Panc1 (cell line): ENCODE results near the gene TESK2. TPM values are rescaled to one million over a fixed set of nuclear protein-coding genes. Genes with fewer than 3 reads are reported as not detected.

Experiments used
- ATAC-seq: fragments of 200-7000 bp; cut with Tn5 transposase; 2 replicates; pipeline ENCODE4 v1.9.1; 2020; ENCODE audit warnings: mild to moderate bottlenecking, moderate library complexity
- BruUV-seq: library from RNA; stranded (reverse); fragments of 400-500 nt; replicated peaks from 2 replicates; lab custom pipeline; 2021; lab: Mats Ljungman, UMichigan
- CTCF ChIA-PET: fragments of 300-600 bp; sonication (Branson Sonifier 250); formaldehyde crosslinking; loops from one replicate; lab custom pipeline; 2022; ENCODE audit warnings: antibody characterized with exemption; lab: Charles Lee
- POLR2A ChIA-PET: fragments of 300-600 bp; sonication (Branson Sonifier 250); formaldehyde crosslinking; loops from one replicate; lab custom pipeline; 2022; ENCODE audit warnings: antibody characterized with exemption; lab: Charles Lee
- DNase-seq: peaks from one replicate; pipeline ENCODE4 v3.0.0-alpha.2; 2010; ENCODE audit warnings: low read depth, low spot score
- H3K27ac ChIP-seq: 2 replicates; pipeline ENCODE4 v1.5.1; 2011; ENCODE audit warnings: mild to moderate bottlenecking, low read length, inconsistent platforms
- H3K27me3 ChIP-seq: fragments of 200-500 bp; sonication (Bioruptor generic); 2 replicates; pipeline ENCODE4 v1.6.0; 2014; ENCODE audit warnings: low read length, inconsistent platforms; ENCODE audit not compliant: control insufficient read depth, insufficient read depth
- H3K36me3 ChIP-seq: fragments of 200-500 bp; sonication (Bioruptor generic); 2 replicates; pipeline ENCODE4 v1.5.1; 2014; ENCODE audit warnings: inconsistent platforms, mild to moderate bottlenecking, low read length, moderate library complexity; ENCODE audit not compliant: control insufficient read depth, insufficient read depth
- H3K4me1 ChIP-seq: 2 replicates; pipeline ENCODE4 v1.5.1; 2011; ENCODE audit warnings: inconsistent platforms, mild to moderate bottlenecking, low read length, moderate library complexity; ENCODE audit not compliant: control insufficient read depth, insufficient read depth
- H3K4me3 ChIP-seq, 2 experiments: 2 replicates each; pipeline ENCODE4 v1.5.1; 2011 to 2012; ENCODE audit warnings: low read depth in 2 of 2, low read length in 2 of 2, mild to moderate bottlenecking in 2 of 2, inconsistent platforms in 1 of 2, moderate library complexity in 1 of 2
- H3K9me3 ChIP-seq: fragments of 200-500 bp; sonication (Bioruptor generic); 2 replicates; pipeline ENCODE4 v1.5.1; 2014; ENCODE audit warnings: low read depth, mild to moderate bottlenecking, inconsistent platforms, low read length, moderate library complexity; ENCODE audit not compliant: control insufficient read depth, insufficient read depth
- CTCF ChIP-seq: fragments of 450-650 bp; IDR thresholded peaks from 2 replicates; pipeline ENCODE4 v1.5.1; 2017; ENCODE audit warnings: mild to moderate bottlenecking
- POLR2AphosphoS5 ChIP-seq: IDR thresholded peaks from 2 replicates; pipeline ENCODE4 v1.6.1; 2012; ENCODE audit warnings: mild to moderate bottlenecking, low read depth, low read length, moderate library complexity
- REST ChIP-seq, 2 experiments: IDR thresholded peaks; 2 replicates each; pipeline ENCODE4 v1.6.1; 2011 to 2012; ENCODE audit warnings: low read depth in 2 of 2, control low read depth in 1 of 2, low read length in 1 of 2, mild to moderate bottlenecking in 1 of 2, moderate library complexity in 1 of 2; ENCODE audit not compliant: insufficient read depth in 1 of 2
- SIN3A ChIP-seq: IDR thresholded peaks from 2 replicates; pipeline ENCODE4 v1.6.1; 2012; ENCODE audit warnings: low read depth, mild to moderate bottlenecking, low read length, moderate library complexity, borderline replicate concordance; ENCODE audit not compliant: insufficient read depth
- TCF7L2 ChIP-seq: IDR thresholded peaks from 2 replicates; pipeline ENCODE4 v1.6.1; 2011; ENCODE audit warnings: mild to moderate bottlenecking, low read depth, low read length, inconsistent platforms
- in situ Hi-C: cut with HindIII; loops from 2 replicates; pipeline ENCODE4 v1.10.0; 2016; ENCODE audit warnings: low sequenced_read_pairs, low pct_unique_long_range_greater_than_20kb
- intact Hi-C: fragments of 100-400 bp; cut with micrococcal nuclease; formaldehyde crosslinking; loops from one replicate; pipeline ENCODE4 v1.10.0; 2022; ENCODE audit not compliant: unreplicated experiment
- total RNA-seq: library from RNA; stranded (reverse); gene quantifications from one replicate; pipeline ENCODE4 v1.2.1, GENCODE V29; 2021; ENCODE audit not compliant: unreplicated experiment

The TESK2 gene
- total RNA-seq, 1 experiment from 2014 or later = 3.3 TPM

GRCh38 chr1:45381243-45381642, 109.7 kb downstream of the TESK2 start:
- DNase-seq (no peak), ATAC-seq (no peak)
- no peak overlapping the region for H3K27ac ChIP-seq
- H3K9me3 ChIP-seq = no peaks in the 10 kb centered on the region
- TF ChIP-seq TCF7L2 = no peak
- no peak for TF ChIP-seq POLR2AphosphoS5
- no peak for TF ChIP-seq SIN3A
- TF ChIP-seq CTCF = no peak
- no peak for TF ChIP-seq REST (IDR thresholded peaks at IDR 0.05; ENCODE audit: insufficient read depth in 1 of 2, low read depth in 2 of 2, low read length in 1 of 2)
- ChIA-PET POLR2A (no interaction called here), CTCF (no interaction called here)
- in situ Hi-C loops (no loop called here), intact Hi-C loops (no loop called here)
- BruUV-seq = no TSS peak
- H3K27me3 ChIP-seq = no peaks in the 10 kb centered on the region; the same call in 1 of the 2 replicates
- no peaks in the 10 kb centered on the region for H3K36me3 ChIP-seq
- no peaks in the 10 kb centered on the region for H3K4me1 ChIP-seq
- no peak overlapping the region for H3K4me3 ChIP-seq

GRCh38 chr1:45380730-45381129, 110.2 kb downstream of the TESK2 start:
- H3K27me3 ChIP-seq = no peaks in the 10 kb centered on the region; the same call in 1 of the 2 replicates
- intact Hi-C loops = no loop called here
- H3K36me3 ChIP-seq = no peaks in the 10 kb centered on the region
- no peak for TF ChIP-seq SIN3A
- TF ChIP-seq POLR2AphosphoS5 = no peak
- no peak for TF ChIP-seq REST (IDR thresholded peaks at IDR 0.05; ENCODE audit: insufficient read depth in 1 of 2, low read depth in 2 of 2, low read length in 1 of 2)
- no peak for TF ChIP-seq TCF7L2
- no peak for TF ChIP-seq CTCF
- POLR2A ChIA-PET = no interaction called here
- H3K4me1 ChIP-seq = no peaks in the 10 kb centered on the region
- no peak overlapping the region for H3K27ac ChIP-seq
- in situ Hi-C loops = no loop called here
- H3K4me3 ChIP-seq = no peak overlapping the region
- DNase-seq (no peak), ATAC-seq (no peak)
- CTCF ChIA-PET = no interaction called here
- no peaks in the 10 kb centered on the region for H3K9me3 ChIP-seq
- BruUV-seq = no TSS peak
